Fibroblast of skin of right biceps (primary cell): ENCODE results near the gene PSAP.

ENCODE experiments used
- DNase-seq: peaks from one replicate; pipeline ENCODE4 v3.0.0-alpha.2; 2013

Gene PSAP

GRCh38 chr10:71844084-71844483 is 7.0 kb downstream of the PSAP start:
- DNase-seq = no peak

DNA sequence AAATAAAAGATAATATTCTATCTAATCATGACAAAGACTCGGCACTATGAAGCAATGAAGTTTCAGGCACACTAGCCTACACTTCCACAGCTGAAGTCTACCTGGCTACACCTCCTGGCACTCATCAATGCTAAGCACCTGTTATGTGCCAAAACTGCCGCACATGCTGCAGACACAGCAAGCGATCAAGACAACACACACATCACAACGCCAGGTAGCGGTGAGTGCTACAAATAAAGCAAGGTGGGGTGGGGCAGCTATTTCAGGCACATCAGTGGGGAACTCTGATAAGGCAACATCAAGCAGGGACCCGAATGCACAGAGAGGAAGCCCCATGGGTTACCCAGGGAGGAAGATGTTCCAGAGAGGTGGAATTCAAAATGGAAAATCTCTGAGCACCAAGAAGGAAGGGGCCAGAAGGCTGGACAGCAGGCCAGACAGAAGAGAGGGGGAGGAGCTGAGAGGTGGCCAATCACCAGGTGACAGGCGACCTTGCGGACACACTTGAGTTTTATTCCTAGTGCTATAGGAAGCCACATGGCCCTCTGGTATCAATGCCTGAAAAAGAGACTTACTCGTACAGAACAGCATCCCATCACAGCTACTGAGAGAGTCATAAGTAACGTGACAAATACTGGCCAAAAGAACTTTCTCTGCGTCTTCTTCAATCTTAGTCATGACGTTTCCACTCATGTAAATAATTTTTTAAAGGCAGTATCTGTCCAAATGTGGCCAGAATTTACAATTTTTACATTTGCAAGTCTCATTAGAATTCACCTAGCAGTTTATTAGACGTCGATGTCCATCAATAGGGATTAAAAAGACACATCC is 8.0 kb downstream of the PSAP start:
- no peak for DNase-seq

DNA sequence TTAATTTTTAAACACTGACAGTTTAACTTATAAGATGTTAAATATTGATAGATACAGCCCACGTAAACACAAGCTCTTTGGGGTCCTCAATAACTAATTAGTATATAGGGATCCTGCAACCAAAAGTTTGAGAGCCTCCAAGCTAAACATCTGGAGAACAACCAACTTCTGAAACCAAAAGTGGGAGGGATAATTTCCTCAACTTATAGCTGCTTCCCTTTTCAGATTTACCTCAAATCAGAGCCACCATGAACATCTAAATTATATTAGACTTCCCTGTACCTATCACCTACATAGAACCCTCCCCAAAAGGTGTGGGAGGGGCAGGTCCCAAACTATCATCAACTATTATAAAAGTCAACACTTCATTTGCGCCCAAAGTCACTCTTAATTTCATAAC is 8.6 kb downstream of the PSAP start:
- no peak for DNase-seq

DNA sequence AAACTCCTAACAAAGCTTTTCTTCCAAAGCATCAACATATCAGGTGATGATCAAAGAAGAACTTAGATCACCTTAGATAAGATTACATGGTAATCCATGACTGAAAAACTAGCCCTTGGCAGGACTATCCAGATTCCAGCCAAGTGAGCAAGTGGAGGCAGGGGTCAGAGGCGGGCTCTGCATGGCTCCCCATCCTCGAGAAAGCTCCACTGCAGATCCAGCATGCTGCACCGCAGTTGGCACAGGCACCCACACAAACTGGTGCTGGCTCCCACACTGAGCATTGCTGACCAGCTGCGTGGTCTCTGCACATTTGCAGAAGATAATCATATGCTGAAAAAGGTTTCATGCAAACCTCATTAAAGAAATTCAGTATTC is 10.1 kb downstream of the PSAP start:
- no peak for DNase-seq

DNA sequence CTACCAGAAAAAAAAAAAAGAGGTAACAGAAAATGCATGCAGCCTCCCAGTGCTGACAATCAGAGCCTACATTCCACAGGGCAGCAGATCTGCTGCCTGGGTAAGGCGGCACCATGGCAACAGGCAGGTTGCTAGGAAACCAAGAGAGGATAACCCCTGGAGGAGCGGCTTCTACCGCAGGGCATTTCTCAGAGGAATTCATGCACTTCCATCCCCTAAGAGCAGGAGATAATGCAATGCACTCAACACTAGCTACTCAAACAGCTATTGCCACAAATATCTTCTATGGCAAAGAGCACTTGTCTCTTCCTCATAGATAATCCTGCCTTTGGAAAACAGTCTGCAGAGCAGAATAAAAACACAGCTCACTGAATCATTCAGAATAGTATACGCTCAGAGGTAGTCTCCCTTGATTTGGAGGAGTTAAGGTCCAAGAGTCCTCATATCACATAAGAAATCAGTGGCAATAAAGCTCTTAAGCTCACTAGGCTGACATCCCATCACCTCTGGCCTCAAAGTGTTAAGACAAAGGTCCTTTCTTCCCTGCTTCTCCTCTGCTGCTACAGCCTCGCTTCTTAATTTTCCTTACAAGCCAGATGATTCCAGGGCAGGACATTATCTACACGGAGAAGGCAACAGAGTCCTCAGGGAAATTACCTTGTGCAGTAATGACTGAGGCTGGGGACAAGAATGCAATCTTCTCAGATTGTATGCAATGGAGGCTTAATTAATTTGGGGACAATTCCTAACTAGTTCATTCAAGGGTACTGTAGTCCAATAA is 10.7 kb downstream of the PSAP start:
- DNase-seq = peak; percentile 96

GRCh38 chr10:71838264-71839211 is 12.5 kb downstream of the PSAP start:
- peak; percentile 63 for DNase-seq

DNA sequence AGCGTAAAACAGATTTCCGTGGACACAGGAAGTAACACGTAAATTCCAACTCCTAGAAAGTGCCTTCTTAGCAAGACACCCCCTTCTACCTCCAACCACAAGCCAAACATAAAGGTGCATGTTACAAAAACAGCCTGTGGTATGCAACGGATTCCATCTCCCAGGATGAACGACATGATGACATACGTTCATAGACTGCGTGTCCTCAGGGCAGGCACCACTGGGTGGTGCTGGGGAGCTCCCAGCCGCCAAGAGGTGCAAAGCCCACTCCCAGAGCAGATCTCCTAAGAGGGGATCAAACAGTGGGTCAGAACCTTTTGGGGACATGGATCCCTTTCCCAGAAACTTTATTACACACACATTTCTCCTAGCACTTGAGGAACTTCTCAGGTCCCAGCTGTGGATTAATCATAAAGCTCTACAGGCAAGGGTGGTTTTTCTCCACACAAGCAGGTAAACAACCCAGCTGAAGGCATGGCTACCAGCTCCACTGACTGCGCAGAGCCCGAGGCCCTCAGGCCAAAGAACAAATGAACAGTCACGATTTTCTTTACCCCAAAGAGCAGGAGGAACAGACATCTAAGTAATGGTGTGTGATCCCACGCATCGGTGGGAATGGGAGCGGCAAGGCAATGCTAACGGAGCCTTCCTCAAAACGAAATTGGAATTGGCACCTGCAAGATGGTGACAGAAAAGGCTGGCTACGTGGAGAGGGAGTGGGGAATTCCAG is 13.8 kb downstream of the PSAP start:
- DNase-seq = peak; percentile 44

DNA sequence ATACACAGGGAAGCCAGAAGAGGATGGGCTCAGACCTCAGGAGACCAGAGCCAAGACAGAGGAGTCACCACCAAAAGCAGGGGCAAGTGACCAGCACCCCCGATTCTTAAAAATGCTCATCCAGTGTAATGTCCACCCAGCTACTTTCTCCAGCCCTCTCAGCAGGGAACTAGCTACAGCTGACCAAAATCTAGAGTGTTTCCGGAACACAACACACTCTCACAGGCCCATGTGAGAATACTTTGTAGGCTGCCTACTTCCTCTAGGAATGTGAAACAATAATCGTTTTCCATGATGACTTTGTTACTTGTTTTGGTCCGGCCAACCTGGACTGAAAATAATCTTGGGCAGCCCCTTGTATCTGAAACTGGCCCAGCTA is 14.5 kb downstream of the PSAP start:
- DNase-seq = no peak

GRCh38 chr10:71835671-71836595 is 15.1 kb downstream of the PSAP start:
- peak; percentile 91 for DNase-seq

DNA sequence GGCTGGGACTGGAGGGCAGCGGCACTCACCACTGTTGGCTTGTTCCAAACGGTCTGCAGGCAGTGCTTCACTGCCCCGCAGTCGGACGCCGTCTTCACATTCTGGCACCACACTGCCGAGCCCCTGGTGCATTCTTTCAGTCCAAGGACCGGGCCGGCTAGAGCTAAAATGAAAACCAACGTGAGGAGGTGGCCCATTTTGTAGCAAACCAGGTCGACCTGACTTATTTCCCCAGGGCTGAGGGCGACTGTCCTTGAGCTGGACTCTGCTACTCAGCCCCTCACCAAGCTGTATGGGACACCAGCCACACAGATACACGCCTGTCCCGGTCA is 16.7 kb downstream of the PSAP start:
- DNase-seq = no peak

- DNase-seq = no peak
Observed at GRCh38 chr10:71833451-71834342, 17.4 kb downstream of the PSAP start.

GRCh38 chr10:71832967-71833366 is 18.1 kb downstream of the PSAP start:
- DNase-seq = no peak

GRCh38 chr10:71831646-71832552 is 19.2 kb downstream of the PSAP start:
- DNase-seq = peak; percentile 43

- no peak for DNase-seq
Observed at GRCh38 chr10:71830726-71831125, 20.3 kb downstream of the PSAP start.

GRCh38 chr10:71829896-71830295 is 21.2 kb downstream of the PSAP start:
- no peak for DNase-seq

GRCh38 chr10:71829171-71829570 is 21.9 kb downstream of the PSAP start:
- DNase-seq = no peak

GRCh38 chr10:71828702-71829101 is 22.3 kb downstream of the PSAP start:
- no peak for DNase-seq

- no peak for DNase-seq
Observed at GRCh38 chr10:71827852-71828251, 23.2 kb downstream of the PSAP start.

GRCh38 chr10:71825217-71825616 is 25.8 kb downstream of the PSAP start:
- DNase-seq = no peak
